GM19099 (cell line): ENCODE data around the gene ANKS1B.

Experiments used
- POLR2A ChIP-seq: IDR thresholded peaks from 3 replicates; pipeline ENCODE4 v1.6.1; 2011; ENCODE audit warnings: low read depth; ENCODE audit not compliant: insufficient read length; ENCODE audit errors: extremely low read depth

Gene ANKS1B

GRCh38 chr12:99381992-99382391, 602.7 kb downstream of the ANKS1B start:
- no peak for TF ChIP-seq POLR2A

- no peak for TF ChIP-seq POLR2A
Observed at GRCh38 chr12:99380701-99381100, 604.0 kb downstream of the ANKS1B start.

GRCh38 chr12:99374023-99374422, 610.7 kb downstream of the ANKS1B start:
- TF ChIP-seq POLR2A = no peak

GRCh38 chr12:99372257-99372920, 612.3 kb downstream of the ANKS1B start:
- no peak for TF ChIP-seq POLR2A

GRCh38 chr12:99370421-99371138, 614.2 kb downstream of the ANKS1B start:
- no peak for TF ChIP-seq POLR2A

GRCh38 chr12:99367181-99367580, 617.6 kb downstream of the ANKS1B start:
- TF ChIP-seq POLR2A = no peak

- no peak for TF ChIP-seq POLR2A
Observed at GRCh38 chr12:99352269-99352668, 632.5 kb downstream of the ANKS1B start.

GRCh38 chr12:99343960-99344359, 640.8 kb downstream of the ANKS1B start:
- no peak for TF ChIP-seq POLR2A

- TF ChIP-seq POLR2A = no peak
Observed at GRCh38 chr12:99339663-99340062, 645.1 kb downstream of the ANKS1B start.

- TF ChIP-seq POLR2A = no peak
Observed at GRCh38 chr12:99334285-99335056, 650.3 kb downstream of the ANKS1B start.

- TF ChIP-seq POLR2A = no peak
Observed at GRCh38 chr12:99332936-99333591, 651.7 kb downstream of the ANKS1B start.

GRCh38 chr12:99330216-99330615, 654.5 kb downstream of the ANKS1B start:
- TF ChIP-seq POLR2A = no peak

GRCh38 chr12:99311373-99311772, 673.4 kb downstream of the ANKS1B start:
- TF ChIP-seq POLR2A = no peak

- no peak for TF ChIP-seq POLR2A
Observed at GRCh38 chr12:99309812-99310211, 674.9 kb downstream of the ANKS1B start.

GRCh38 chr12:99302874-99303273, 681.9 kb downstream of the ANKS1B start:
- TF ChIP-seq POLR2A = no peak
